Measurements from ENCODE around the gene SLC46A3. TPM values are rescaled to one million over a fixed set of nuclear protein-coding genes. Genes with fewer than 3 reads are reported as not detected.

Gene SLC46A3
- total and polyA plus RNA-seq, 2 of the 13 experiments (the other 11 are each of a cell fraction or from before 2014, with no cell fraction given): not detected

DNA sequence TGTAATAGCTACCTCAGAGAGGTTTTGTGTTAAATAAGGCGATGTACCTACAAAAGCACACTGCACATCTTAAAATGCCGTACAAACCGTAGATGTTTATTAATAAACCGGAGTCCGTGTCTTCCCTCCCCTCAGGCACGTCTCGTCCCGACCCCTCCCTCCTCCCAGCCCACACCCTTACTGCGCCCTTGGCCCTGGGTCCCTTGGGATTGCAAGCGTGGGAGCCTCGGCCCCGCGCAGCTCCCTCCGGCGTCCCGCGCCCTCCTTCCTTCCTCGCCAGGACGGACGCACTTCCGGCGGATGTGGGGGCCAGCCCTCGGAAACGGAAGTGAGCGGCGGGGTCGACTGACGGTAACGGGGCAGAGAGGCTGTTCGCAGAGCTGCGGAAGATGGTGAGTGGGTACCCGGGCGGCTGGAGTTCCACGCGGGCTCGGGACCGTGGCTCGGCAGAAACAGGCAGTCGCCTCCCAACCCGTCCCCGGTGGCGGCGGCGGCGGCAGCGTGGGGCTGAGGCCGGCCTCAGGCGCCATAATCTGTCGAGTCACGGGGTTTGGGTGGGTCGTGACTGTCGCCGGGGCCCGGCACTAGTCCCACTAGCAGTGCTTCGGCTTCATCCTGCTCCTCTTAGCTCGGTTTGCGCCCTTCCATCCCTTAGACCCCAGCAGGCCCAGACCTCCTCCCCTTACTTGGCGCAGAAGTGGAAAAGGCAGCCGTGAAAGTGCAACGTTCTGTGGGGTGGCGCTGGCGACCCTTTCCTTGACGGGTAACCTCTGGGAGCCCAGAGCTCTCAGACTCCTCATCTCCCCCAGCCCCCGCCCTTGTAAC is 59.8 kb downstream of the SLC46A3 start, which contains the start of gene POMP (continued):
- TF ChIP-seq, protein P1, sequence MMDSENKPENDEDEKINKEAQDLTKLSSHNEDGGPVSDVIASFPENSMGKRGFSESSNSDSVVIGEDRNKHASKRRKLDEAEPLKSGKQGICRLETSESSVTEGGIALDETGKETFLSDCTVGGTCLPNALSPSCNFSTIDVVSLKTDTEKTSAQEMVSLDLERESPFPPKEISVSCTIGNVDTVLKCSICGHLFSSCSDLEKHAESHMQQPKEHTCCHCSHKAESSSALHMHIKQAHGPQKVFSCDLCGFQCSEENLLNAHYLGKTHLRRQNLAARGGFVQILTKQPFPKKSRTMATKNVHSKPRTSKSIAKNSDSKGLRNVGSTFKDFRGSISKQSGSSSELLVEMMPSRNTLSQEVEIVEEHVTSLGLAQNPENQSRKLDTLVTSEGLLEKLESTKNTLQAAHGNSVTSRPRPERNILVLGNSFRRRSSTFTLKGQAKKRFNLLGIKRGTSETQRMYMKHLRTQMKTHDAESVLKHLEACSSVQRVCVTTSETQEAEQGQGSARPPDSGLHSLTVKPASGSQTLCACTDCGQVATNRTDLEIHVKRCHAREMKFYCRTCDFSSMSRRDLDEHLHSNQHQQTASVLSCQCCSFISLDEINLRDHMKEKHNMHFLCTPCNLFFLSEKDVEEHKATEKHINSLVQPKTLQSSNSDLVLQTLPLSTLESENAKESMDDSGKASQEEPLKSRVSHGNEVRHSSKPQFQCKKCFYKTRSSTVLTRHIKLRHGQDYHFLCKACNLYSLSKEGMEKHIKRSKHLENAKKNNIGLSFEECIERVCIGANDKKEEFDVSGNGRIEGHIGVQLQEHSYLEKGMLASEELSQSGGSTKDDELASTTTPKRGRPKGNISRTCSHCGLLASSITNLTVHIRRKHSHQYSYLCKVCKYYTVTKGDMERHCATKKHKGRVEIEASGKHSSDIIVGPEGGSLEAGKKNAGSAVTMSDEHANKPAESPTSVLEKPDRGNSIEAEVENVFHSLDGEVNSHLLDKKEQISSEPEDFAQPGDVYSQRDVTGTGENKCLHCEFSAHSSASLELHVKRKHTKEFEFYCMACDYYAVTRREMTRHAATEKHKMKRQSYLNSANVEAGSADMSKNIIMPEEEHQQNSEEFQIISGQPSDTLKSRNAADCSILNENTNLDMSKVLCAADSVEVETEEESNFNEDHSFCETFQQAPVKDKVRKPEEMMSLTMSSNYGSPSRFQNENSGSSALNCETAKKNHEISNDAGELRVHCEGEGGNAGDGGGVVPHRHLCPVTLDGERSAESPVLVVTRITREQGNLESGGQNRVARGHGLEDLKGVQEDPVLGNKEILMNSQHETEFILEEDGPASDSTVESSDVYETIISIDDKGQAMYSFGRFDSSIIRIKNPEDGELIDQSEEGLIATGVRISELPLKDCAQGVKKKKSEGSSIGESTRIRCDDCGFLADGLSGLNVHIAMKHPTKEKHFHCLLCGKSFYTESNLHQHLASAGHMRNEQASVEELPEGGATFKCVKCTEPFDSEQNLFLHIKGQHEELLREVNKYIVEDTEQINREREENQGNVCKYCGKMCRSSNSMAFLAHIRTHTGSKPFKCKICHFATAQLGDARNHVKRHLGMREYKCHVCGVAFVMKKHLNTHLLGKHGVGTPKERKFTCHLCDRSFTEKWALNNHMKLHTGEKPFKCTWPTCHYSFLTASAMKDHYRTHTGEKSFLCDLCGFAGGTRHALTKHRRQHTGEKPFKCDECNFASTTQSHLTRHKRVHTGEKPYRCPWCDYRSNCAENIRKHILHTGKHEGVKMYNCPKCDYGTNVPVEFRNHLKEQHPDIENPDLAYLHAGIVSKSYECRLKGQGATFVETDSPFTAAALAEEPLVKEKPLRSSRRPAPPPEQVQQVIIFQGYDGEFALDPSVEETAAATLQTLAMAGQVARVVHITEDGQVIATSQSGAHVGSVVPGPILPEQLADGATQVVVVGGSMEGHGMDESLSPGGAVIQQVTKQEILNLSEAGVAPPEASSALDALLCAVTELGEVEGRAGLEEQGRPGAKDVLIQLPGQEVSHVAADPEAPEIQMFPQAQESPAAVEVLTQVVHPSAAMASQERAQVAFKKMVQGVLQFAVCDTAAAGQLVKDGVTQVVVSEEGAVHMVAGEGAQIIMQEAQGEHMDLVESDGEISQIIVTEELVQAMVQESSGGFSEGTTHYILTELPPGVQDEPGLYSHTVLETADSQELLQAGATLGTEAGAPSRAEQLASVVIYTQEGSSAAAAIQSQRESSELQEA (CRISPR knock-in tag; IDR thresholded peaks at IDR 0.05; ENCODE audit: not compliant biosample characterization): peak; percentile 44
- TF ChIP-seq, protein P2, sequence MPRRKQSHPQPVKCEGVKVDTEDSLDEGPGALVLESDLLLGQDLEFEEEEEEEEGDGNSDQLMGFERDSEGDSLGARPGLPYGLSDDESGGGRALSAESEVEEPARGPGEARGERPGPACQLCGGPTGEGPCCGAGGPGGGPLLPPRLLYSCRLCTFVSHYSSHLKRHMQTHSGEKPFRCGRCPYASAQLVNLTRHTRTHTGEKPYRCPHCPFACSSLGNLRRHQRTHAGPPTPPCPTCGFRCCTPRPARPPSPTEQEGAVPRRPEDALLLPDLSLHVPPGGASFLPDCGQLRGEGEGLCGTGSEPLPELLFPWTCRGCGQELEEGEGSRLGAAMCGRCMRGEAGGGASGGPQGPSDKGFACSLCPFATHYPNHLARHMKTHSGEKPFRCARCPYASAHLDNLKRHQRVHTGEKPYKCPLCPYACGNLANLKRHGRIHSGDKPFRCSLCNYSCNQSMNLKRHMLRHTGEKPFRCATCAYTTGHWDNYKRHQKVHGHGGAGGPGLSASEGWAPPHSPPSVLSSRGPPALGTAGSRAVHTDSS (CRISPR knock-in tag; conservative IDR thresholded peaks at IDR 0.05): no peak
- TF ChIP-seq ZBTB42 (CRISPR knock-in tag; IDR thresholded peaks at IDR 0.05): no peak
- TF ChIP-seq, protein P3, sequence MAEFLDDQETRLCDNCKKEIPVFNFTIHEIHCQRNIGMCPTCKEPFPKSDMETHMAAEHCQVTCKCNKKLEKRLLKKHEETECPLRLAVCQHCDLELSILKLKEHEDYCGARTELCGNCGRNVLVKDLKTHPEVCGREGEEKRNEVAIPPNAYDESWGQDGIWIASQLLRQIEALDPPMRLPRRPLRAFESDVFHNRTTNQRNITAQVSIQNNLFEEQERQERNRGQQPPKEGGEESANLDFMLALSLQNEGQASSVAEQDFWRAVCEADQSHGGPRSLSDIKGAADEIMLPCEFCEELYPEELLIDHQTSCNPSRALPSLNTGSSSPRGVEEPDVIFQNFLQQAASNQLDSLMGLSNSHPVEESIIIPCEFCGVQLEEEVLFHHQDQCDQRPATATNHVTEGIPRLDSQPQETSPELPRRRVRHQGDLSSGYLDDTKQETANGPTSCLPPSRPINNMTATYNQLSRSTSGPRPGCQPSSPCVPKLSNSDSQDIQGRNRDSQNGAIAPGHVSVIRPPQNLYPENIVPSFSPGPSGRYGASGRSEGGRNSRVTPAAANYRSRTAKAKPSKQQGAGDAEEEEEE (CRISPR knock-in tag; IDR thresholded peaks at IDR 0.05; ENCODE audit: borderline replicate concordance): no peak
- TF ChIP-seq, protein P4, sequence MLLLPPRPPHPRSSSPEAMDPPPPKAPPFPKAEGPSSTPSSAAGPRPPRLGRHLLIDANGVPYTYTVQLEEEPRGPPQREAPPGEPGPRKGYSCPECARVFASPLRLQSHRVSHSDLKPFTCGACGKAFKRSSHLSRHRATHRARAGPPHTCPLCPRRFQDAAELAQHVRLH (CRISPR knock-in tag; IDR thresholded peaks at IDR 0.05; ENCODE audit: borderline replicate concordance, low read depth): peak; percentile 54; the same call in 1 of the 2 replicates
- TF ChIP-seq, protein P5, sequence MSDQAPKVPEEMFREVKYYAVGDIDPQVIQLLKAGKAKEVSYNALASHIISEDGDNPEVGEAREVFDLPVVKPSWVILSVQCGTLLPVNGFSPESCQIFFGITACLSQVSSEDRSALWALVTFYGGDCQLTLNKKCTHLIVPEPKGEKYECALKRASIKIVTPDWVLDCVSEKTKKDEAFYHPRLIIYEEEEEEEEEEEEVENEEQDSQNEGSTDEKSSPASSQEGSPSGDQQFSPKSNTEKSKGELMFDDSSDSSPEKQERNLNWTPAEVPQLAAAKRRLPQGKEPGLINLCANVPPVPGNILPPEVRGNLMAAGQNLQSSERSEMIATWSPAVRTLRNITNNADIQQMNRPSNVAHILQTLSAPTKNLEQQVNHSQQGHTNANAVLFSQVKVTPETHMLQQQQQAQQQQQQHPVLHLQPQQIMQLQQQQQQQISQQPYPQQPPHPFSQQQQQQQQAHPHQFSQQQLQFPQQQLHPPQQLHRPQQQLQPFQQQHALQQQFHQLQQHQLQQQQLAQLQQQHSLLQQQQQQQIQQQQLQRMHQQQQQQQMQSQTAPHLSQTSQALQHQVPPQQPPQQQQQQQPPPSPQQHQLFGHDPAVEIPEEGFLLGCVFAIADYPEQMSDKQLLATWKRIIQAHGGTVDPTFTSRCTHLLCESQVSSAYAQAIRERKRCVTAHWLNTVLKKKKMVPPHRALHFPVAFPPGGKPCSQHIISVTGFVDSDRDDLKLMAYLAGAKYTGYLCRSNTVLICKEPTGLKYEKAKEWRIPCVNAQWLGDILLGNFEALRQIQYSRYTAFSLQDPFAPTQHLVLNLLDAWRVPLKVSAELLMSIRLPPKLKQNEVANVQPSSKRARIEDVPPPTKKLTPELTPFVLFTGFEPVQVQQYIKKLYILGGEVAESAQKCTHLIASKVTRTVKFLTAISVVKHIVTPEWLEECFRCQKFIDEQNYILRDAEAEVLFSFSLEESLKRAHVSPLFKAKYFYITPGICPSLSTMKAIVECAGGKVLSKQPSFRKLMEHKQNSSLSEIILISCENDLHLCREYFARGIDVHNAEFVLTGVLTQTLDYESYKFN (CRISPR knock-in tag; conservative IDR thresholded peaks at IDR 0.05): 0 out of 2 replicates have a peak, but pooled peaks have one; percentile 17
- TF ChIP-seq, protein P6, sequence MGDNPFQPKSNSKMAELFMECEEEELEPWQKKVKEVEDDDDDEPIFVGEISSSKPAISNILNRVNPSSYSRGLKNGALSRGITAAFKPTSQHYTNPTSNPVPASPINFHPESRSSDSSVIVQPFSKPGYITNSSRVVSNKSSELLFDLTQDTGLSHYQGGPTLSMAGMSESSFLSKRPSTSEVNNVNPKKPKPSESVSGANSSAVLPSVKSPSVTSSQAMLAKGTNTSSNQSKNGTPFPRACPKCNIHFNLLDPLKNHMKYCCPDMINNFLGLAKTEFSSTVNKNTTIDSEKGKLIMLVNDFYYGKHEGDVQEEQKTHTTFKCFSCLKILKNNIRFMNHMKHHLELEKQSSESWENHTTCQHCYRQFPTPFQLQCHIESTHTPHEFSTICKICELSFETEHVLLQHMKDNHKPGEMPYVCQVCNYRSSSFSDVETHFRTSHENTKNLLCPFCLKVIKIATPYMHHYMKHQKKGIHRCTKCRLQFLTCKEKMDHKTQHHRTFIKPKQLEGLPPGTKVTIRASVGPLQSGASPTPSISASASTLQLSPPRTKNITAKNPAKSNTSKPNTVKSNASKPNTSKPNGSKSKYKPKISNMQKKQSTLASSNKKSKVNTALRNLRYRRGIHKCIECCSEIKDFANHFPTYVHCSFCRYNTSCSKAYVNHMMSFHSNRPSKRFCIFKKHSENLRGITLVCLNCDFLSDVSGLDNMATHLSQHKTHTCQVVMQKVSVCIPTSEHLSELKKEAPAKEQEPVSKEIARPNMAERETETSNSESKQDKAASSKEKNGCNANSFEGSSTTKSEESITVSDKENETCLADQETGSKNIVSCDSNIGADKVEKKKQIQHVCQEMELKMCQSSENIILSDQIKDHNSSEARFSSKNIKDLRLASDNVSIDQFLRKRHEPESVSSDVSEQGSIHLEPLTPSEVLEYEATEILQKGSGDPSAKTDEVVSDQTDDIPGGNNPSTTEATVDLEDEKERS (CRISPR knock-in tag; IDR thresholded peaks at IDR 0.05): peak; percentile 45; the same call in 1 of the 2 replicates
